HepG2 (cell line): ENCODE results near the gene LRRC8D. TPM values are rescaled to one million over a fixed set of nuclear protein-coding genes. Genes with fewer than 3 reads are reported as not detected.

ENCODE experiments used
- CAMTA2 ChIP-seq: sonication (generic); formaldehyde crosslinking; IDR thresholded peaks from 2 replicates; pipeline ENCODE4 v1.4.0; 2020; ENCODE audit warnings: mild to moderate bottlenecking, missing genetic modification reagents, borderline replicate concordance
- CEBPB ChIP-seq: IDR thresholded peaks from 2 replicates; pipeline ENCODE4 v1.6.1; 2011; ENCODE audit warnings: low read depth, low read length, improper control_type of control experiment, borderline replicate concordance
- FOSL1 ChIP-seq: sonication (generic); formaldehyde crosslinking; IDR thresholded peaks from 2 replicates; pipeline ENCODE4 v1.9.0; 2021; ENCODE audit warnings: missing genetic modification reagents, borderline replicate concordance
- FOXK1 ChIP-seq: sonication (generic); formaldehyde crosslinking; IDR thresholded peaks from 2 replicates; pipeline ENCODE4 v1.4.0; 2020; ENCODE audit warnings: low read depth, missing genetic modification reagents, borderline replicate concordance
- FOXM1 ChIP-seq: sonication (generic); formaldehyde crosslinking; IDR thresholded peaks from 2 replicates; pipeline ENCODE4 v1.5.0; 2020; ENCODE audit warnings: missing genetic modification reagents
- JUNB ChIP-seq: sonication (generic); formaldehyde crosslinking; IDR thresholded peaks from 2 replicates; pipeline ENCODE4 v1.8.0; 2022; ENCODE audit warnings: missing genetic modification reagents, mild to moderate bottlenecking, borderline replicate concordance
- SALL2 ChIP-seq: sonication (generic); formaldehyde crosslinking; IDR thresholded peaks from 2 replicates; pipeline ENCODE4 v1.8.1; 2023; ENCODE audit warnings: mild to moderate bottlenecking, missing genetic modification reagents, inconsistent platforms
- SOX6 ChIP-seq, 2 experiments: fragments of 450-650 bp in 1 of 2; sonication (generic) in 1 of 2; formaldehyde crosslinking in 1 of 2; IDR thresholded peaks; 2 replicates each; pipeline versions ENCODE4 v1.4.0 to v1.6.1; 2017 to 2020; ENCODE audit warnings: antibody characterized with exemption in 1 of 2, mild to moderate bottlenecking in 1 of 2, missing genetic modification reagents in 1 of 2
- SRSF4 ChIP-seq: fragments of 200-400 bp; formaldehyde crosslinking; IDR thresholded peaks from one replicate; pipeline ENCODE4 v1.6.1; 2018; ENCODE audit warnings: mild to moderate bottlenecking, low read depth, low read length, moderate library complexity; ENCODE audit not compliant: poor library complexity, severe bottlenecking
- TAF15 ChIP-seq: fragments of 200-400 bp; formaldehyde crosslinking; IDR thresholded peaks from one replicate; pipeline ENCODE4 v1.6.1; 2018; ENCODE audit warnings: mild to moderate bottlenecking, low read depth, low read length; ENCODE audit not compliant: poor library complexity, severe bottlenecking
- TRIM24 ChIP-seq: sonication (generic); formaldehyde crosslinking; IDR thresholded peaks from 2 replicates; pipeline ENCODE4 v1.8.0; 2022; ENCODE audit warnings: mild to moderate bottlenecking, missing genetic modification reagents
- ZNF333 ChIP-seq: sonication (generic); formaldehyde crosslinking; IDR thresholded peaks from 2 replicates; pipeline ENCODE4 v1.4.0; 2020; ENCODE audit warnings: mild to moderate bottlenecking, missing genetic modification reagents, borderline replicate concordance
- ZNF33B ChIP-seq: sonication (generic); formaldehyde crosslinking; IDR thresholded peaks from 2 replicates; pipeline ENCODE4 v1.5.1; 2020; ENCODE audit warnings: mild to moderate bottlenecking, missing genetic modification reagents
- ZNF7 ChIP-seq: IDR thresholded peaks from 2 replicates; pipeline ENCODE4 v1.6.1; 2016; ENCODE audit warnings: missing biosample characterization, missing genetic modification reagents
- ZNF891 ChIP-seq: sonication (generic); formaldehyde crosslinking; IDR thresholded peaks from 2 replicates; pipeline ENCODE4 v1.5.0; 2020; ENCODE audit warnings: mild to moderate bottlenecking, missing genetic modification reagents
- ZSCAN9 ChIP-seq: IDR thresholded peaks from 2 replicates; pipeline ENCODE4 v1.6.1; 2016; ENCODE audit warnings: borderline replicate concordance
- polyA plus RNA-seq, 8 experiments: library from polyadenylated mRNA; depleted of rRNA in 3 of 8; stranded (reverse) in 7 of 8; unstranded in 1 of 8; fragments of >200 nt; fragmentation: Illumina TruSeq in 4 of 8; extraction: Trizol in 4 of 8; gene quantifications; 2 replicates each; pipeline versions ENCODE4 v1.2.1 to v1.2.3, GENCODE V29; 2011 to 2016; ENCODE audit warnings: low read depth in 4 of 8, missing spikeins in 1 of 8, mixed read lengths in 1 of 8; ENCODE audit not compliant: insufficient read depth in 1 of 8
- total RNA-seq, 5 experiments: library from RNA; depleted of rRNA; stranded (reverse); fragments of >200 nt; fragmentation: Illumina TruSeq; extraction: Trizol; gene quantifications; 2 replicates each; pipeline ENCODE4 v1.2.3, GENCODE V29; 2016; ENCODE audit warnings: low read depth in 1 of 5
- TF ChIP-seq, protein P1 (sequence below): sonication (generic); formaldehyde crosslinking; IDR thresholded peaks from 2 replicates; pipeline ENCODE4 v1.5.0; 2020; ENCODE audit warnings: mild to moderate bottlenecking, missing genetic modification reagents, borderline replicate concordance
- TF ChIP-seq, protein P2 (sequence below): sonication (generic); formaldehyde crosslinking; IDR thresholded peaks from 2 replicates; pipeline ENCODE4 v1.4.0; 2020; ENCODE audit warnings: low read depth, mild to moderate bottlenecking, missing genetic modification reagents
- TF ChIP-seq, protein P3 (sequence below): sonication (generic); formaldehyde crosslinking; IDR thresholded peaks from 2 replicates; pipeline ENCODE4 v1.5.0; 2020; ENCODE audit warnings: missing genetic modification reagents

The LRRC8D gene
- total and polyA plus RNA-seq, 2 of the 13 experiments (the other 11 are each of a cell fraction or from before 2014, with no cell fraction given): 29.9 to 45.5 TPM

DNA sequence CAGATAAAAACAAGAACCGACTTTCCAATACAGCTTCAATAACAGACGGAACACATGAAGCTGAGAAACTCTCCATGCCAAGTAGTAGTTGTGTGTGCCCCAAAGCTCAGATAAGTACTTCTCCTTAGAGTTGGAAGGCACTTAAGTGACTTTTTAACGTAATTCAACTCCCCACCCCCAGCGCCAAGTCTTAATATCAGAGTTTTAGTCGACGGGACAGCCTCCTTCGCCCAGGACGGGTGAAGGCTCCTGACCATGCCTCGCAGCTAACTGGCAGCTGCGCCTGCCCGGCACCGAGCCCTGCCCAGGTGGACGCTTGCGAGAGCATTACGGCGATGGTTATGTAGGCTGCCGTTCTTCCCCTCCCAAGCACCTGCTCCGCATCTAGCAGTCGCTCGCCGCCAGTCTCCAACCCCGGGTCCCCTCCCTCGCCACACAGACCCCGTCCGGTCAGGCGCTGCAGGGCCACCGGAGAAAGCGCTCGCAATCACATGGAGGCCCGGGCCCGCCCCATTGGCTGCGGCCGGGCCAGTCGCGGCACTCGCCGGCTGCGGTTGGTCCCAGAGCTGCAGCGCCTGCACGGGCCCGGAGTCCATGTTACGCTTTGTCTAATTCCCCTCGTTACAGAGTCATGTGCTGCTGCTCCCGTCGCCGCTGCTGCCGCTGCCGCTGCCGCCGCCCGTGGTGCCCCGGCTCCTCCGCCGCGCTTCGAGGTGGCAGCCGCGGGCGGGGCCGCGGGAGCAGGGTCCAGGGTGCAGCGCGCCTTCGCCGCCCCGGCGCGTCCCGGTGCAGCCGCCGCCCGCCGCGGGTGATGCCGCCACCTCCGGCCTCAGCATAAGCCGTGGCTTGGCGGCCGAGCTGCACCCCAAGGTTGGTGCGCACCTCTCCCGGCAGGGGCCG is at the start of gene LRRC8D (continued):
- TF ChIP-seq SRSF4 (no peak), ZNF891 (no peak), SOX6 (IDR thresholded peaks at IDR 0.05) (no peak), SOX6 (CRISPR knock-in tag; IDR thresholded peaks at IDR 0.05) (peak; percentile 37; the same call in 1 of the 2 replicates), SALL2 (CRISPR knock-in tag) (no peak), ZNF333 (CRISPR knock-in tag) (0 out of 2 replicates have a peak, but pooled peaks have one; percentile 45), TRIM24 (no peak), TAF15 (no peak), CAMTA2 (CRISPR knock-in tag) (no peak), JUNB (CRISPR knock-in tag) (no peak), ZSCAN9 (CRISPR knock-in tag) (peak; percentile 50; the same call in 1 of the 2 replicates), CEBPB (no peak), ZNF7 (no peak), FOXM1 (CRISPR knock-in tag) (no peak), FOSL1 (CRISPR knock-in tag) (no peak), ZNF33B (peak; percentile 32; the same call in 1 of the 2 replicates), FOXK1 (CRISPR knock-in tag) (no peak)
- TF ChIP-seq, protein P1, sequence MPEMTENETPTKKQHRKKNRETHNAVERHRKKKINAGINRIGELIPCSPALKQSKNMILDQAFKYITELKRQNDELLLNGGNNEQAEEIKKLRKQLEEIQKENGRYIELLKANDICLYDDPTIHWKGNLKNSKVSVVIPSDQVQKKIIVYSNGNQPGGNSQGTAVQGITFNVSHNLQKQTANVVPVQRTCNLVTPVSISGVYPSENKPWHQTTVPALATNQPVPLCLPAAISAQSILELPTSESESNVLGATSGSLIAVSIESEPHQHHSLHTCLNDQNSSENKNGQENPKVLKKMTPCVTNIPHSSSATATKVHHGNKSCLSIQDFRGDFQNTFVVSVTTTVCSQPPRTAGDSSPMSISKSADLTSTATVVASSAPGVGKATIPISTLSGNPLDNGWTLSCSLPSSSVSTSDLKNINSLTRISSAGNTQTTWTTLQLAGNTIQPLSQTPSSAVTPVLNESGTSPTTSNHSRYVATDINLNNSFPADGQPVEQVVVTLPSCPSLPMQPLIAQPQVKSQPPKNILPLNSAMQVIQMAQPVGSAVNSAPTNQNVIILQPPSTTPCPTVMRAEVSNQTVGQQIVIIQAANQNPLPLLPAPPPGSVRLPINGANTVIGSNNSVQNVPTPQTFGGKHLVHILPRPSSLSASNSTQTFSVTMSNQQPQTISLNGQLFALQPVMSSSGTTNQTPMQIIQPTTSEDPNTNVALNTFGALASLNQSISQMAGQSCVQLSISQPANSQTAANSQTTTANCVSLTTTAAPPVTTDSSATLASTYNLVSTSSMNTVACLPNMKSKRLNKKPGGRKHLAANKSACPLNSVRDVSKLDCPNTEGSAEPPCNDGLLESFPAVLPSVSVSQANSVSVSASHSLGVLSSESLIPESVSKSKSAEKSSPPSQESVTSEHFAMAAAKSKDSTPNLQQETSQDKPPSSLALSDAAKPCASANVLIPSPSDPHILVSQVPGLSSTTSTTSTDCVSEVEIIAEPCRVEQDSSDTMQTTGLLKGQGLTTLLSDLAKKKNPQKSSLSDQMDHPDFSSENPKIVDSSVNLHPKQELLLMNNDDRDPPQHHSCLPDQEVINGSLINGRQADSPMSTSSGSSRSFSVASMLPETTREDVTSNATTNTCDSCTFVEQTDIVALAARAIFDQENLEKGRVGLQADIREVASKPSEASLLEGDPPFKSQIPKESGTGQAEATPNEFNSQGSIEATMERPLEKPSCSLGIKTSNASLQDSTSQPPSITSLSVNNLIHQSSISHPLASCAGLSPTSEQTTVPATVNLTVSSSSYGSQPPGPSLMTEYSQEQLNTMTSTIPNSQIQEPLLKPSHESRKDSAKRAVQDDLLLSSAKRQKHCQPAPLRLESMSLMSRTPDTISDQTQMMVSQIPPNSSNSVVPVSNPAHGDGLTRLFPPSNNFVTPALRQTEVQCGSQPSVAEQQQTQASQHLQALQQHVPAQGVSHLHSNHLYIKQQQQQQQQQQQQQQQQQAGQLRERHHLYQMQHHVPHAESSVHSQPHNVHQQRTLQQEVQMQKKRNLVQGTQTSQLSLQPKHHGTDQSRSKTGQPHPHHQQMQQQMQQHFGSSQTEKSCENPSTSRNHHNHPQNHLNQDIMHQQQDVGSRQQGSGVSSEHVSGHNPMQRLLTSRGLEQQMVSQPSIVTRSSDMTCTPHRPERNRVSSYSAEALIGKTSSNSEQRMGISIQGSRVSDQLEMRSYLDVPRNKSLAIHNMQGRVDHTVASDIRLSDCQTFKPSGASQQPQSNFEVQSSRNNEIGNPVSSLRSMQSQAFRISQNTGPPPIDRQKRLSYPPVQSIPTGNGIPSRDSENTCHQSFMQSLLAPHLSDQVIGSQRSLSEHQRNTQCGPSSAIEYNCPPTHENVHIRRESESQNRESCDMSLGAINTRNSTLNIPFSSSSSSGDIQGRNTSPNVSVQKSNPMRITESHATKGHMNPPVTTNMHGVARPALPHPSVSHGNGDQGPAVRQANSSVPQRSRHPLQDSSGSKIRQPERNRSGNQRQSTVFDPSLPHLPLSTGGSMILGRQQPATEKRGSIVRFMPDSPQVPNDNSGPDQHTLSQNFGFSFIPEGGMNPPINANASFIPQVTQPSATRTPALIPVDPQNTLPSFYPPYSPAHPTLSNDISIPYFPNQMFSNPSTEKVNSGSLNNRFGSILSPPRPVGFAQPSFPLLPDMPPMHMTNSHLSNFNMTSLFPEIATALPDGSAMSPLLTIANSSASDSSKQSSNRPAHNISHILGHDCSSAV (CRISPR knock-in tag): no peak
- TF ChIP-seq, protein P2, sequence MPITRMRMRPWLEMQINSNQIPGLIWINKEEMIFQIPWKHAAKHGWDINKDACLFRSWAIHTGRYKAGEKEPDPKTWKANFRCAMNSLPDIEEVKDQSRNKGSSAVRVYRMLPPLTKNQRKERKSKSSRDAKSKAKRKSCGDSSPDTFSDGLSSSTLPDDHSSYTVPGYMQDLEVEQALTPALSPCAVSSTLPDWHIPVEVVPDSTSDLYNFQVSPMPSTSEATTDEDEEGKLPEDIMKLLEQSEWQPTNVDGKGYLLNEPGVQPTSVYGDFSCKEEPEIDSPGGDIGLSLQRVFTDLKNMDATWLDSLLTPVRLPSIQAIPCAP (CRISPR knock-in tag): no peak
- TF ChIP-seq, protein P3, sequence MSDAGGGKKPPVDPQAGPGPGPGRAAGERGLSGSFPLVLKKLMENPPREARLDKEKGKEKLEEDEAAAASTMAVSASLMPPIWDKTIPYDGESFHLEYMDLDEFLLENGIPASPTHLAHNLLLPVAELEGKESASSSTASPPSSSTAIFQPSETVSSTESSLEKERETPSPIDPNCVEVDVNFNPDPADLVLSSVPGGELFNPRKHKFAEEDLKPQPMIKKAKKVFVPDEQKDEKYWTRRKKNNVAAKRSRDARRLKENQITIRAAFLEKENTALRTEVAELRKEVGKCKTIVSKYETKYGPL (CRISPR knock-in tag): no peak
